Smooth muscle cell (in vitro differentiated cells): ENCODE data around the gene ANXA2. TPM values are rescaled to one million over a fixed set of nuclear protein-coding genes. Genes with fewer than 3 reads are reported as not detected.

Source experiments
- DNase-seq: peaks from one replicate; lab custom pipeline; 2025; ENCODE audit not compliant: unreplicated experiment; lab: John Stamatoyannopoulos, UW
- H2AFZ ChIP-seq: fragments of 200-600 bp; sonication (generic); 2 replicates; pipeline ENCODE4 v1.6.0; 2016; ENCODE audit warnings: antibody characterized with exemption, low read depth, mild to moderate bottlenecking
- H3F3A ChIP-seq: fragments of 200-600 bp; sonication (generic); 2 replicates; pipeline ENCODE4 v1.6.0; 2017; ENCODE audit warnings: antibody characterized with exemption, low read depth
- H3K27ac ChIP-seq: fragments of 200-600 bp; sonication (generic); 2 replicates; pipeline ENCODE4 v1.5.1; 2016; ENCODE audit warnings: low read depth, mild to moderate bottlenecking
- H3K27me3 ChIP-seq: fragments of 200-600 bp; sonication (generic); 2 replicates; pipeline ENCODE4 v1.6.1; 2016; ENCODE audit warnings: low read depth, mild to moderate bottlenecking
- H3K36me3 ChIP-seq: fragments of 200-600 bp; sonication (generic); 2 replicates; pipeline ENCODE4 v1.5.1; 2016; ENCODE audit warnings: low read depth
- H3K4me1 ChIP-seq: fragments of 200-600 bp; sonication (generic); 2 replicates; pipeline ENCODE4 v1.5.1; 2016; ENCODE audit warnings: low read depth
- H3K4me2 ChIP-seq: fragments of 200-600 bp; sonication (generic); 2 replicates; pipeline ENCODE4 v1.6.0; 2016; ENCODE audit warnings: mild to moderate bottlenecking
- H3K4me3 ChIP-seq: fragments of 200-600 bp; sonication (generic); 2 replicates; pipeline ENCODE4 v1.5.1; 2016; ENCODE audit warnings: mild to moderate bottlenecking
- H3K79me2 ChIP-seq: fragments of 200-600 bp; sonication (generic); 2 replicates; pipeline ENCODE4 v1.6.0; 2016; ENCODE audit warnings: low read depth, mild to moderate bottlenecking
- H3K9ac ChIP-seq: fragments of 200-600 bp; sonication (generic); 2 replicates; pipeline ENCODE4 v1.6.0; 2016; ENCODE audit warnings: low read depth
- H3K9me3 ChIP-seq: fragments of 200-600 bp; sonication (generic); replicated peaks from 2 replicates; pipeline ENCODE4 v1.5.1; 2016; ENCODE audit warnings: low read depth
- H4K20me1 ChIP-seq: fragments of 200-600 bp; sonication (generic); 2 replicates; pipeline ENCODE4 v1.6.0; 2016; ENCODE audit warnings: low read depth
- CTCF ChIP-seq: fragments of 200-600 bp; sonication (generic); IDR thresholded peaks from 2 replicates; pipeline ENCODE4 v1.5.1; 2017; ENCODE audit warnings: borderline replicate concordance, mild to moderate bottlenecking, antibody characterized with exemption; ENCODE audit not compliant: insufficient read depth, poor library complexity, severe bottlenecking
- WGBS: methylation state at CpG from one replicate; pipeline ENCODE4 v1.1.7; 2016; ENCODE audit warnings: low lambda C conversion rate; 5-methylcytosine and 5-hydroxymethylcytosine counted together
- polyA plus RNA-seq: library from polyadenylated mRNA; unstranded; fragments of >200 nt; fragmentation: Nextera tagmentation; extraction: Ambion mirVana; gene quantifications from 2 replicates; pipeline ENCODE4 v1.2.1, GENCODE V29; 2016
- total RNA-seq: library from RNA; depleted of rRNA; stranded (reverse); fragments of >200 nt; gene quantifications from 2 replicates; pipeline ENCODE4 v1.2.3, GENCODE V29; 2014

ANXA2 gene
- total and polyA plus RNA-seq, 2 experiments from 2014 or later = 2,477 to 2,665 TPM

- no peak for TF ChIP-seq CTCF
- Histone ChIP-seq H2AFZ (no peak overlapping the region), H3K9me3 (no peaks in the 10 kb centered on the region), H3K4me2 (peak overlapping the region; percentile 89), H3F3A (peaks cover 61% of the 10 kb centered on the region), H3K4me3 (peak overlapping the region; percentile 98), H3K79me2 (peaks cover 96% of the 10 kb centered on the region), H3K9ac (peak overlapping the region; percentile 99), H3K4me1 (peaks cover 57% of the 10 kb centered on the region), H4K20me1 (peaks cover 100% of the 10 kb centered on the region), H3K27ac (peak overlapping the region; percentile 99), H3K36me3 (no peaks in the 10 kb centered on the region), H3K27me3 (no peaks in the 10 kb centered on the region)
- peak; percentile 17 for DNase-seq
- WGBS = 8% methylated on average over 6 of the region's 6 CpGs
Measured at GRCh38 chr15:60390871-60391501, 6.8 kb downstream of the ANXA2 start.

- Histone ChIP-seq H3K9ac (peak overlapping the region; percentile 99), H3K4me2 (peak overlapping the region; percentile 89), H4K20me1 (peaks cover 100% of the 10 kb centered on the region), H2AFZ (no peak overlapping the region), H3K4me3 (peak overlapping the region; percentile 24), H3K27me3 (no peaks in the 10 kb centered on the region), H3F3A (peaks cover 59% of the 10 kb centered on the region), H3K9me3 (no peaks in the 10 kb centered on the region), H3K36me3 (no peaks in the 10 kb centered on the region), H3K79me2 (peaks cover 96% of the 10 kb centered on the region), H3K27ac (peak overlapping the region; percentile 99), H3K4me1 (peaks cover 49% of the 10 kb centered on the region)
- no peak for TF ChIP-seq CTCF
- DNase-seq = no peak
- WGBS = 59% methylated on average over 6 of the region's 6 CpGs
Measured at GRCh38 chr15:60390231-60390630, 7.6 kb downstream of the ANXA2 start.

- Histone ChIP-seq H3K9ac (no peak overlapping the region), H3K4me1 (peaks cover 42% of the 10 kb centered on the region), H4K20me1 (peaks cover 100% of the 10 kb centered on the region)
Measured at GRCh38 chr15:60389261-60390077, 8.3 kb downstream of the ANXA2 start.

More at GRCh38 chr15:60389261-60390077, 8.3 kb downstream of the ANXA2 start:
- Histone ChIP-seq H3K79me2 (peaks cover 96% of the 10 kb centered on the region), H3K4me2 (peak overlapping the region; percentile 89), H3F3A (peaks cover 60% of the 10 kb centered on the region), H2AFZ (no peak overlapping the region), H3K36me3 (peaks cover 3% of the 10 kb centered on the region), H3K27me3 (no peaks in the 10 kb centered on the region), H3K4me3 (peak overlapping the region; percentile 24), H3K27ac (peak overlapping the region; percentile 99), H3K9me3 (no peaks in the 10 kb centered on the region)
- TF ChIP-seq CTCF = no peak
- DNase-seq = no peak
- WGBS = 58% methylated on average over 8 of the region's 8 CpGs
